GM12891 (cell line): ENCODE measurements around the gene ARHGEF11.

ENCODE experiments used
- DNase-seq: peaks from one replicate; pipeline ENCODE4 v3.0.0; 2011; ENCODE audit warnings: low spot score; ENCODE audit not compliant: insufficient read length
- FAIRE-seq: peaks from 2 replicates; lab custom pipeline; 2011; peaks lifted over from hg19 to GRCh38; lab: Jason Lieb, UNC
- PAX5 ChIP-seq: IDR thresholded peaks from 2 replicates; pipeline ENCODE4 v1.6.1; 2011; ENCODE audit warnings: low read length, moderate library complexity, mild to moderate bottlenecking; ENCODE audit not compliant: insufficient read depth, severe bottlenecking
- POLR2A ChIP-seq: IDR thresholded peaks from 2 replicates; pipeline ENCODE4 v1.6.1; 2011; ENCODE audit warnings: low read depth, low read length, control low read depth
- POLR2AphosphoS5 ChIP-seq: IDR thresholded peaks from 2 replicates; pipeline ENCODE4 v1.6.1; 2011; ENCODE audit warnings: low read depth, low read length, control low read depth
- POU2F2 ChIP-seq: IDR thresholded peaks from 2 replicates; pipeline ENCODE4 v1.6.1; 2011; ENCODE audit warnings: low read depth, mild to moderate bottlenecking, control low read depth, low read length, moderate library complexity
- SPI1 ChIP-seq: IDR thresholded peaks from 2 replicates; pipeline ENCODE4 v1.6.1; 2011; ENCODE audit warnings: low read depth, low read length, control low read depth
- TAF1 ChIP-seq: IDR thresholded peaks from 2 replicates; pipeline ENCODE4 v1.6.1; 2011; ENCODE audit warnings: low read depth, low read length, control low read depth

ARHGEF11 gene

DNA sequence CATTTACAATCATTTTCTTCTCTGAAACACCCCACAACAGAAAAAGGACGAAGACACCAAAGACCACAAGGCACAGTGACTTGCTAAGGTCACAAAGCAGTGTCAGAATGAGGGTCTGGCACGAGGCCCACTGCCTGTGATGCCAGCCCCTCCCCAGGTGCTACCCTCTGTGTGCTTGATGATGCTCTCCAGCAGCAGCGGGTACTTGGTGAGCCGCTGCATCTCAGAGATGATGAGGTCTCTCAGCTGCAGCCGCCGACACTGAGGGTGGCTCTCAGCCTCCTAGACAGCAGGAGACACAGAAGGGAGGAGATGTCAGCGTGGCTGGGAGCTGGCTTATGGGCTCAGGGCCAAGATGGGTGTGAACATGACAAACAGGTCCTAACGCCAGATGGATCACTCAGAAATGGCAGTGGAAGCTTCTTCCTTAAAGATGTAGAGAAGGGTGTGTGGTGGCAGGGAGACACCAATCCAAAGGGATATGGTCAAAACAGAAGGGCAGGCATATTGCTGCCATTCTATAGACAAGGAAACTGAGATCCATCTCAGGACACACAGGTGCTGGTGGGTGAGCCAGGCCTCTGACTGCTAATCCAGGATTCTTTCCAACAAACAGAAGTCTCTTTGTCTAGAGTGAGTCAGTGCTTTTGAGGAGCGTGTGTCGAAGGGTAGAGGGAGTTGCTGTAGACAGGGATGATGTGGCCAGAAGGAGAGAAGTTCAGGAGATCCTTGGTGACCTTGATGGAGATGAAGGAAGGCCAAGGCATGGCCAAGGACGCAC lies 99.5 kb downstream of the ARHGEF11 start:
- FAIRE-seq (no peak), DNase-seq (no peak)
- TF ChIP-seq POLR2A (no peak), POU2F2 (no peak), PAX5 (no peak), TAF1 (no peak), POLR2AphosphoS5 (no peak), SPI1 (no peak)

DNA sequence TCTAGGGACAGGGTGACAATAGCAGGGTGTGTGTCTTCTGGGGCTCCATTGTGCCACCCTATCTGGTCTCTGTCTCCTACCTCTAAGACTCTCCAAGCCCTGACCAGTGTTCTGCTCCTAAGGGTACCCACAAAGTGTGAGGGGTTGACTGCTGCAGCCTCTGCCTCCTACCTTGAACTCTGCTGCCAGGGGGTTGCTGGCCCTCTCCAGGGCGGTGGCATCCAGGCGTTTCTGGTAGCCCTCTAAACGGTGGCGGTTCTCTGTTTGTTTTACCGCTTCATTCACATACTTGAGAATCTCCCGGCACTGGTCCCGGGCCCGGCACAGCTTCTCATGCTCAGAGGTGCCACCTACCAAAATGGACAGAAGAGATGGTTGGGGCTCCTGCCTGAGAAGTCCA lies 100.7 kb downstream of the ARHGEF11 start:
- FAIRE-seq (no peak), DNase-seq (no peak)
- TF ChIP-seq TAF1, result no peak
- no peak for TF ChIP-seq POLR2AphosphoS5
- no peak for TF ChIP-seq SPI1
- TF ChIP-seq POLR2A, result no peak
- no peak for TF ChIP-seq POU2F2
- TF ChIP-seq PAX5, result no peak

DNA sequence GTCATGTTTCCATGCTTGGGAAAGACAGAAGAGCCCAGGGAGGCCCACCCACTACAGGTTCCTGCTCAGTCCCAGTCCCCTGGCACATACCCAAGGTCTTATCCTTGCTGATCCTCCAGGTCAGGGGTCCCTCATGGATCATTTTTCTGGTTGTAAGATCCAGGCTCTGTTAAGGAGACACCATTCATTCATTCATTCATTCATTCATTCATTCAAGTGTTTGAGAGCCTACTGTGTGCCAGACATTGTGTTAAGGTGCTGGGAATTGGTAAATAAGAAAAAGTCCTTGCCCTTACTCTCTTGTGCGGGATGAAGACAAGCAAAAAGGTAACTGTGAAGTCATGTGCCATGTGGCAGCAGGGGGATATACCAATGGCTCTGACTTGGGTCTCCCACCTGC lies 101.3 kb downstream of the ARHGEF11 start:
- TF ChIP-seq TAF1 (no peak), SPI1 (no peak), POLR2AphosphoS5 (no peak), PAX5 (no peak), POLR2A (no peak), POU2F2 (no peak)
- FAIRE-seq (no peak), DNase-seq (no peak)

DNA sequence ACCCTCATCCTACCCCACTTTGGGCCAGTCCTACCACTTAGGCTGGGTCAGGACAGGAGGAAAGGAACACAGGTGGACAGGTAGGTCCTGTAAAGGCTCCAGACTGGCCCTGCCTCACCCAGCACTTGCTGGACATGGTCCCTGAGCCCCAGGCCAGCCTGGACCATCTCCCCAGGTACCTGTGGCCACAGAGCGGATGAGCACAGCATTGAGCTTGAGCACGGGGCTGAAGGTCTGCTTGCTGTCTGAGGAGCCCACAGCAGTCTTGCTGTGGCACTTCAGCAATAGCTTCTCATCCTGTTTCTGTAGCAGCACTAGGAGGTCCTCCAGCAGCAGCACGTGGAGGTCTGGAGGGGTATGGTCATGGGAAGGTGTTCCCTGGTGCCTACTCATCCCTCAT lies 101.8 kb downstream of the ARHGEF11 start:
- no peak for TF ChIP-seq SPI1
- TF ChIP-seq POLR2AphosphoS5, result no peak
- TF ChIP-seq POLR2A, result no peak
- TF ChIP-seq TAF1, result no peak
- no peak for TF ChIP-seq POU2F2
- no peak for TF ChIP-seq PAX5
- FAIRE-seq (no peak), DNase-seq (no peak)

DNA sequence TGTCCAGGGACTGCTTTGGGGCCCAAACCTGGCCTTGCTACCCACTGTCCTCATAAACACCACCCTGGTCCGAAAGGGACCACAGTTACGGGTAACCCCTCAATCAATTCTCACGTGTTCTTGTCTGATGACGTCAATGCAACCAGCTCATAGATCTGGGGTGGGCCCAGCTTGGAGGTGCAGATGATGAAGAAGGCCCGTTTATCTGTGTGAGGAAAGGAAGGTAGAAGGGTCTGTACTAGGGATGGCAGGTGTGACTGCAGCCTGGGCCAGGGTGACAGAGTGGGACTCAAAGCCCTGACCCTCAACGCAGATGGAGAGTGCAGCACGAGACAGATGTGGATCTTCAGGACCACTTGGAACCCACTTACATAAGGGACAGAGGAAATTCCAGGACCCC lies 103.0 kb downstream of the ARHGEF11 start:
- DNase-seq, result no peak
- TF ChIP-seq PAX5, result no peak
- no peak for TF ChIP-seq POLR2AphosphoS5
- TF ChIP-seq SPI1, result no peak
- TF ChIP-seq POU2F2, result no peak
- TF ChIP-seq POLR2A, result no peak
- no peak for TF ChIP-seq TAF1
- no peak for FAIRE-seq

DNA sequence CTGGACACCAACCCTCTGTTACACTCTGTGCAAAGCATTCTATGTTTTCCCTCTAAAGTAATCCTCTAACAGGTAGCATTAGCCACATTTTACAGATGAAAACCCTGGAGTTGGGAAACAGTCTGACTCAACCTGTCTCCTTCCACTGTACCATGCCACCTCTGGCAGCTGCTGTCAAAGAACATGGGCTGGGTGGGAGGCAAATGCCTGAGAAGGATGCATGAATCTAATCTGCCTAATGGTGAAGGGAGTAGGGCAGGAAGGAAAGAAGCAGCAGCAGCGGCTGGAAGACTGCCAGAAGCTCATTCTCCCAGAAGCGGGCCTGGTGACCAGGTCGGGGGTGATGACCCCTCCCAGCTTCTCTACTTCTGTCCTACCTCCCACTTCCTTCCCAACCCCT lies 103.4 kb downstream of the ARHGEF11 start:
- DNase-seq (no peak), FAIRE-seq (no peak)
- no peak for TF ChIP-seq PAX5
- TF ChIP-seq TAF1, result no peak
- no peak for TF ChIP-seq POLR2A
- TF ChIP-seq POU2F2, result no peak
- TF ChIP-seq SPI1, result no peak
- TF ChIP-seq POLR2AphosphoS5, result no peak

DNA sequence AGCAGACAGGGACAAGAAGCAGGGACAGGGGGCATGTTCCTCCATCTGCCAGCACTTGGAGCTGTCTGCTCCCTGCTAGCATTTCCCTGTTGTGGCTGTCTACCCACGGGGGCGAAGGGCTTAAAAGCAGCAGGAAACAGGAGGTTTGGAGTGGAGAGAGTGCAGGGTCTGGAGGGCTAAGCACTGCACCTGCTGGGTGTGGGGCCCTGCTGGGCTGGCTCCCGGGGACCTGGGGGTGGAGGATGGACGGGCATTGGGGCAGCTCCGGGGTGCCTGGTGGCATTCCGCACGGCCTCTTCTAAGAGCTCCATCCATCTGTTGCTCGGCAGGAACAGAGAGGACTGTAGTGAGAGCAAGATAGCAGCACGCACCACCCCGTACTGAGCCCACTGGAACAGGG lies 103.9 kb downstream of the ARHGEF11 start:
- DNase-seq, result no peak
- no peak for FAIRE-seq
- TF ChIP-seq SPI1 (no peak), POLR2AphosphoS5 (no peak), POLR2A (no peak), POU2F2 (no peak), PAX5 (no peak), TAF1 (no peak)

DNA sequence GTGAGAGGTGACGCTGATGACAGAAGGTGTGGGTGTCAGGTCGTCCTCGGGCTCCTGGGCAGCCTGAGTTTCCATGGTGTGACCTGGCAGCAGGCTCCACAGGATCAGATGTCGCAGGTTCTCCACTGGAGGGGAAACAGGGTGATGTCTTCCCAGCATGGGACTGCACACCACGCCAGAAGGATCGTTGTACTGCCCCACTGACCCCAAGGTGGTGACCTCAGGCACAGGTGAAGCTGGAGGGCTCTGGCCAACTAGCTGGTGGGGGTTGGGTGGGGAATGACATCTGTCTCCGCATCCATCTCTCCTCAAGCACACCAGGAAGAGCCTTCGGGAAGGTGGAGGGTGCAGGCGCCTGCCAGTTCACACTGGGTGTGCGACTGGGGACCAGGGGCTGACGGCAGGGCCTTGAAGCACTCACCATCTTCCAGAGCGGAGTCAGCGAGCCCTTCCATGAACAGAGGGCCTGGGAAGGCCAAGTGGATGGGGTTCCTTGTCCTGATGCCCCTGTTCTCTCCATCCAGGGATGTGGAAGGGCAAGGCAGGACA lies 105.7 kb downstream of the ARHGEF11 start:
- FAIRE-seq (no peak), DNase-seq (no peak)
- no peak for TF ChIP-seq SPI1
- no peak for TF ChIP-seq POLR2AphosphoS5

DNA sequence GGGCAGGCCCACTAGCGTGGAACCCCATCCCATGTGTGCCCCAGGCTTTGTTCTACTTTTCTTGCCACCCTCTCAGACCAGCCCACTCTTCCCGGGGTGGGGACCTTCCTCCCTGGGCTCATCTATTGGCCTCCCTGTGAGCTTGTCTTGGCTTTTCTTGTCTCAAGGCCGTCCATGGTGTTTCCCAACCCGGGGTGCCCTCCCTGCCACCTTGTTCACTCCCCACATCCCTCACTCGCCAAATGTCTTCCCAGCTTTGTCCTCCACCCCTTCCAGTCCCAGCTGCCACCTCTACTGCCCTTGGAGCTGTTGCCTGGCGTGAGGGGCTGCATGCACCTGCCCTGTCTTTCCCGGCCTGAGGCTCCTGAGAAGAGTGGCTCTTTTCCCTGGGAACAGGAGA lies 106.7 kb downstream of the ARHGEF11 start:
- no peak for DNase-seq
- FAIRE-seq, result no peak

DNA sequence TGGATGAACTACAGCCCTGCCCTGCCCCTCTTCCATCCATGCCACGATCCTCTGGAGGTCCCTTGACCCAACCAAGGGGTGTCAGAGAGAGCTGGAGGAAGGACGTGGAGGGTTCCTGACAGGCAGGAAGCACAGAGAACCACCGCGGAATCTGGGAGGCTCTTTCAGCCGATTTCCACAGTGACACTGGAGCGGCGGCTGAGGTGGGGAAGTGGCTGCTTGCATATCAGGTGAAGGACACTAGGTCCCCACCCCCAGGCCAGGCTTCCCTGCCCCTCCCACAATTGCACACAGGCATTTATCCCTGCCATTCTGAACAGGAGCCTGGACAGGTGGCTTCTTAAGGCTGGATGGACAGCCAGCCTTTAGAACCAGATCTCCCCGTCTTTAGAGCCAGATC lies 107.7 kb downstream of the ARHGEF11 start:
- FAIRE-seq (no peak), DNase-seq (no peak)
- TF ChIP-seq TAF1 (no peak), POLR2A (no peak)

More for the DNA sequence above, 106.7 kb downstream of the ARHGEF11 start:
- TF ChIP-seq POLR2AphosphoS5 (no peak), POLR2A (no peak), POU2F2 (no peak), TAF1 (no peak), PAX5 (no peak), SPI1 (no peak)

DNA sequence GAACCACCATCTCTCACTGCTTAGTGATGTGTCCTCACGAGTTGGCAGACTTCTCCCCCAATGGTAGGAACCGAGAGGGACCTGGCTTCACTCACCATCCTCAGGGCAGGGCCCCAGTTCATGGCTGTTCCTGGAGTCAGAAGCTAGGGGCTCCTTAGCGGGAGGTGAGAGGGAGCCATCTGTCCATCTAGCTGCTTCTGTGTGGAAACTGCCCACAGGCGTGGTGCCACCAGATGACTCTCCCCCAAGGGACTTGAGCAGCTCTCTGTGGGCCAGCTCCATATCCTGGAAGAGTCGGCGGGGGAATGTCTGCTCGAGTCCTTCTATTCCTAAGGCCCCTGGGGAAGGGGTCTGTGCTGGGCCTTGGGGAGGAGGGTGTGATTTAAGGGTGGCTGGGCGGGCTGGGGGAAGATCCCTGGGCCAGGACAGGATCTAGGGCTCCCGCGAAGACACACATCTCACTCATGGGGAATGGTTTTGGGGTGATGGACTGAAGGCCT lies 108.8 kb downstream of the ARHGEF11 start:
- DNase-seq, result no peak
- TF ChIP-seq PAX5 (no peak), POLR2AphosphoS5 (no peak), TAF1 (no peak), POLR2A (no peak), POU2F2 (no peak), SPI1 (no peak)
- FAIRE-seq, result no peak
